GM12892 (cell line): ENCODE results near the gene SLCO2B1.

Experiments
- POLR2A ChIP-seq: IDR thresholded peaks from 2 replicates; pipeline ENCODE4 v1.6.1; 2011; ENCODE audit warnings: low read depth, low read length, control low read depth
- TAF1 ChIP-seq: IDR thresholded peaks from 2 replicates; pipeline ENCODE4 v1.6.1; 2011; ENCODE audit warnings: low read depth, mild to moderate bottlenecking, control low read depth, low read length, borderline replicate concordance

GRCh38 chr11:75205564-75206020 lies 54.7 kb downstream of the SLCO2B1 start:
- TF ChIP-seq TAF1 (no peak), POLR2A (no peak)
